GM23338 (cell line): ENCODE results near the gene SORL1. TPM values are rescaled to one million over a fixed set of nuclear protein-coding genes. Genes with fewer than 3 reads are reported as not detected.

ENCODE experiments used
- CREB1 ChIP-seq: fragments of 250-450 bp; sonication (Bioruptor Pico); IDR thresholded peaks from 2 replicates; pipeline ENCODE4 v1.5.0; 2020; ENCODE audit warnings: low read depth, mild to moderate bottlenecking, moderate library complexity
- POLR2AphosphoS5 ChIP-seq: IDR thresholded peaks from 2 replicates; pipeline ENCODE4 v1.6.1; 2016; ENCODE audit warnings: antibody characterized with exemption, low read depth
- polyA plus RNA-seq: library from polyadenylated mRNA; unstranded; fragments of >200 nt; fragmentation: Nextera tagmentation; extraction: Ambion mirVana; gene quantifications from 2 replicates; pipeline ENCODE4 v1.2.1, GENCODE V29; 2016
- total RNA-seq: library from RNA; depleted of rRNA; stranded (reverse); fragments of >200 nt; shearing (Covaris generic); gene quantifications from 2 replicates; pipeline ENCODE4 v1.2.3, GENCODE V29; 2014
- TF ChIP-seq, protein P1 (sequence below): fragments of 250-450 bp; sonication (Bioruptor Pico); IDR thresholded peaks from 2 replicates; pipeline ENCODE4 v1.5.0; 2020; ENCODE audit warnings: mild to moderate bottlenecking, moderate library complexity
- TF ChIP-seq, protein P2 (sequence below), 2 experiments: fragments of 200-600 bp in 1 of 2; sonication (generic) in 1 of 2; conservative IDR thresholded peaks; 2 replicates each; pipeline versions ENCODE4 v1.5.1 to v1.6.1; 2016 to 2017; ENCODE audit warnings: antibody characterized with exemption in 2 of 2, low read depth in 2 of 2, mild to moderate bottlenecking in 2 of 2, moderate library complexity in 1 of 2
- TF ChIP-seq, protein P3 (sequence below): IDR thresholded peaks from 2 replicates; pipeline ENCODE4 v1.6.1; 2016; ENCODE audit warnings: antibody characterized with exemption

Gene SORL1
- total and polyA plus RNA-seq, 2 experiments from 2014 or later = 23.0 to 78.8 TPM

DNA sequence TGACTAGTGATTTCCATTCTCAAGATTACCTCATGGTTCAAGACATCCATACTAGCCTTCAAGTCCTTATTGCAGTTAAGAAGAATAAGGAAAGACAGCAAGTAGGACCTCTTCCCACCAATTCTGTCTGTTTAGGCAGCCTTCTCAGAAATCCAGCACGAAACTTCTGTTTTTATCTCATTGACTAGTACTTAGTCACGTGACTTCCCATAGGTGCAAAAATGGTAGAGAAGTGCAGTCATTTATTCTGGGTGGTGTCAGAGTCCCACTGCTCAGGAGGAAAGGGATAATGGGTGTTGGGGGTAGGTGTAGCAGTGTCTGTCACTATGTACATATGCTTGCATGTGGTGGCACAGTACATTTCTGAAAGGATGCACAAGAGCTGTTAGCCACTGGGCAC is 58.3 kb downstream of the SORL1 start (continued):
- TF ChIP-seq, protein P1, sequence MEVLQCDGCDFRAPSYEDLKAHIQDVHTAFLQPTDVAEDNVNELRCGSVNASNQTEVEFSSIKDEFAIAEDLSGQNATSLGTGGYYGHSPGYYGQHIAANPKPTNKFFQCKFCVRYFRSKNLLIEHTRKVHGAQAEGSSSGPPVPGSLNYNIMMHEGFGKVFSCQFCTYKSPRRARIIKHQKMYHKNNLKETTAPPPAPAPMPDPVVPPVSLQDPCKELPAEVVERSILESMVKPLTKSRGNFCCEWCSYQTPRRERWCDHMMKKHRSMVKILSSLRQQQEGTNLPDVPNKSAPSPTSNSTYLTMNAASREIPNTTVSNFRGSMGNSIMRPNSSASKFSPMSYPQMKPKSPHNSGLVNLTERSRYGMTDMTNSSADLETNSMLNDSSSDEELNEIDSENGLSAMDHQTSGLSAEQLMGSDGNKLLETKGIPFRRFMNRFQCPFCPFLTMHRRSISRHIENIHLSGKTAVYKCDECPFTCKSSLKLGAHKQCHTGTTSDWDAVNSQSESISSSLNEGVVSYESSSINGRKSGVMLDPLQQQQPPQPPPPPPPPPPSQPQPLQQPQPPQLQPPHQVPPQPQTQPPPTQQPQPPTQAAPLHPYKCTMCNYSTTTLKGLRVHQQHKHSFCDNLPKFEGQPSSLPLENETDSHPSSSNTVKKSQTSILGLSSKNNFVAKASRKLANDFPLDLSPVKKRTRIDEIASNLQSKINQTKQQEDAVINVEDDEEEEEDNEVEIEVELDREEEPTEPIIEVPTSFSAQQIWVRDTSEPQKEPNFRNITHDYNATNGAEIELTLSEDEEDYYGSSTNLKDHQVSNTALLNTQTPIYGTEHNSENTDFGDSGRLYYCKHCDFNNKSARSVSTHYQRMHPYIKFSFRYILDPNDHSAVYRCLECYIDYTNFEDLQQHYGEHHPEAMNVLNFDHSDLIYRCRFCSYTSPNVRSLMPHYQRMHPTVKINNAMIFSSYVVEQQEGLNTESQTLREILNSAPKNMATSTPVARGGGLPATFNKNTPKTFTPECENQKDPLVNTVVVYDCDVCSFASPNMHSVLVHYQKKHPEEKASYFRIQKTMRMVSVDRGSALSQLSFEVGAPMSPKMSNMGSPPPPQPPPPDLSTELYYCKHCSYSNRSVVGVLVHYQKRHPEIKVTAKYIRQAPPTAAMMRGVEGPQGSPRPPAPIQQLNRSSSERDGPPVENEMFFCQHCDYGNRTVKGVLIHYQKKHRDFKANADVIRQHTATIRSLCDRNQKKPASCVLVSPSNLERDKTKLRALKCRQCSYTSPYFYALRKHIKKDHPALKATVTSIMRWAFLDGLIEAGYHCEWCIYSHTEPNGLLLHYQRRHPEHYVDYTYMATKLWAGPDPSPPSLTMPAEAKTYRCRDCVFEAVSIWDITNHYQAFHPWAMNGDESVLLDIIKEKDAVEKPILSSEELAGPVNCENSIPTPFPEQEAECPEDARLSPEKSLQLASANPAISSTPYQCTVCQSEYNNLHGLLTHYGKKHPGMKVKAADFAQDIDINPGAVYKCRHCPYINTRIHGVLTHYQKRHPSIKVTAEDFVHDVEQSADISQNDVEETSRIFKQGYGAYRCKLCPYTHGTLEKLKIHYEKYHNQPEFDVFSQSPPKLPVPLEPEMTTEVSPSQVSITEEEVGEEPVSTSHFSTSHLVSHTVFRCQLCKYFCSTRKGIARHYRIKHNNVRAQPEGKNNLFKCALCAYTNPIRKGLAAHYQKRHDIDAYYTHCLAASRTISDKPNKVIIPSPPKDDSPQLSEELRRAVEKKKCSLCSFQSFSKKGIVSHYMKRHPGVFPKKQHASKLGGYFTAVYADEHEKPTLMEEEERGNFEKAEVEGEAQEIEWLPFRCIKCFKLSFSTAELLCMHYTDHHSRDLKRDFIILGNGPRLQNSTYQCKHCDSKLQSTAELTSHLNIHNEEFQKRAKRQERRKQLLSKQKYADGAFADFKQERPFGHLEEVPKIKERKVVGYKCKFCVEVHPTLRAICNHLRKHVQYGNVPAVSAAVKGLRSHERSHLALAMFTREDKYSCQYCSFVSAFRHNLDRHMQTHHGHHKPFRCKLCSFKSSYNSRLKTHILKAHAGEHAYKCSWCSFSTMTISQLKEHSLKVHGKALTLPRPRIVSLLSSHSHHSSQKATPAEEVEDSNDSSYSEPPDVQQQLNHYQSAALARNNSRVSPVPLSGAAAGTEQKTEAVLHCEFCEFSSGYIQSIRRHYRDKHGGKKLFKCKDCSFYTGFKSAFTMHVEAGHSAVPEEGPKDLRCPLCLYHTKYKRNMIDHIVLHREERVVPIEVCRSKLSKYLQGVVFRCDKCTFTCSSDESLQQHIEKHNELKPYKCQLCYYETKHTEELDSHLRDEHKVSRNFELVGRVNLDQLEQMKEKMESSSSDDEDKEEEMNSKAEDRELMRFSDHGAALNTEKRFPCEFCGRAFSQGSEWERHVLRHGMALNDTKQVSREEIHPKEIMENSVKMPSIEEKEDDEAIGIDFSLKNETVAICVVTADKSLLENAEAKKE (CRISPR knock-in tag) = no peak
- TF ChIP-seq, protein P2, sequence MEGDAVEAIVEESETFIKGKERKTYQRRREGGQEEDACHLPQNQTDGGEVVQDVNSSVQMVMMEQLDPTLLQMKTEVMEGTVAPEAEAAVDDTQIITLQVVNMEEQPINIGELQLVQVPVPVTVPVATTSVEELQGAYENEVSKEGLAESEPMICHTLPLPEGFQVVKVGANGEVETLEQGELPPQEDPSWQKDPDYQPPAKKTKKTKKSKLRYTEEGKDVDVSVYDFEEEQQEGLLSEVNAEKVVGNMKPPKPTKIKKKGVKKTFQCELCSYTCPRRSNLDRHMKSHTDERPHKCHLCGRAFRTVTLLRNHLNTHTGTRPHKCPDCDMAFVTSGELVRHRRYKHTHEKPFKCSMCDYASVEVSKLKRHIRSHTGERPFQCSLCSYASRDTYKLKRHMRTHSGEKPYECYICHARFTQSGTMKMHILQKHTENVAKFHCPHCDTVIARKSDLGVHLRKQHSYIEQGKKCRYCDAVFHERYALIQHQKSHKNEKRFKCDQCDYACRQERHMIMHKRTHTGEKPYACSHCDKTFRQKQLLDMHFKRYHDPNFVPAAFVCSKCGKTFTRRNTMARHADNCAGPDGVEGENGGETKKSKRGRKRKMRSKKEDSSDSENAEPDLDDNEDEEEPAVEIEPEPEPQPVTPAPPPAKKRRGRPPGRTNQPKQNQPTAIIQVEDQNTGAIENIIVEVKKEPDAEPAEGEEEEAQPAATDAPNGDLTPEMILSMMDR (conservative IDR thresholded peaks at IDR 0.05; ENCODE audit: low read depth in 2 of 2) = no peak
- TF ChIP-seq, protein P3, sequence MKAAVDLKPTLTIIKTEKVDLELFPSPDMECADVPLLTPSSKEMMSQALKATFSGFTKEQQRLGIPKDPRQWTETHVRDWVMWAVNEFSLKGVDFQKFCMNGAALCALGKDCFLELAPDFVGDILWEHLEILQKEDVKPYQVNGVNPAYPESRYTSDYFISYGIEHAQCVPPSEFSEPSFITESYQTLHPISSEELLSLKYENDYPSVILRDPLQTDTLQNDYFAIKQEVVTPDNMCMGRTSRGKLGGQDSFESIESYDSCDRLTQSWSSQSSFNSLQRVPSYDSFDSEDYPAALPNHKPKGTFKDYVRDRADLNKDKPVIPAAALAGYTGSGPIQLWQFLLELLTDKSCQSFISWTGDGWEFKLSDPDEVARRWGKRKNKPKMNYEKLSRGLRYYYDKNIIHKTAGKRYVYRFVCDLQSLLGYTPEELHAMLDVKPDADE = no peak
- TF ChIP-seq POLR2AphosphoS5 (no peak), CREB1 (CRISPR knock-in tag) (no peak)
